PC-3 (cell line): Measurements from ENCODE around the gene SERPING1.

Experiments
- EZH2 ChIP-seq: fragments of 300-600 bp; sonication (generic); IDR thresholded peaks from one replicate; pipeline ENCODE4 v1.6.1; 2017; ENCODE audit warnings: antibody characterized with exemption, mild to moderate bottlenecking, low read length; ENCODE audit not compliant: unreplicated experiment
- EZH2phosphoT487 ChIP-seq: fragments of 300-600 bp; sonication (generic); IDR thresholded peaks from 2 replicates; pipeline ENCODE4 v1.6.1; 2018; ENCODE audit warnings: mild to moderate bottlenecking, antibody characterized with exemption, low read length, borderline replicate concordance
- TF ChIP-seq, protein P1 (sequence below): fragments of 300-600 bp; sonication (generic); conservative IDR thresholded peaks from 2 replicates; pipeline ENCODE4 v1.5.1; 2017; ENCODE audit warnings: antibody characterized with exemption, low read depth, mild to moderate bottlenecking, low read length

DNA sequence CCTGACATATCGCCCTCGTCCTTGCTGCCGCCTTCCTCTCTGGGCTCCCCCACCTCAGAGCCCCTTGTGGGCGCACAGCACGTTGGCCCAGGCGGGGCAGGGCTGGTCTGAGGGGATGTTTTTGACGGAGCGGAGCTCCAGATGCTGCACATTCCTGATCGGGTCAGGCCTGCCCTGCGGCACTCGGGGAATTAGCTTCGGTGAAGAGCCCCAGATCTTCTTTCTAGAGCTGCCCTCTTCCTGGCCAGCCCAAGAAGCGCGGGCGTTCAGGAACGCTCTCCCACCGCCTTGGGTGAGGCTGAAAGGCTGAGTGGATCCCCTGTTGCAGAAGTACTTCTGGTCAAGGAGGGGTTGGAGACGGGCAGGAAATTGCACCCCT, 40.1 kb downstream of the SERPING1 start:
- TF ChIP-seq, protein P1, sequence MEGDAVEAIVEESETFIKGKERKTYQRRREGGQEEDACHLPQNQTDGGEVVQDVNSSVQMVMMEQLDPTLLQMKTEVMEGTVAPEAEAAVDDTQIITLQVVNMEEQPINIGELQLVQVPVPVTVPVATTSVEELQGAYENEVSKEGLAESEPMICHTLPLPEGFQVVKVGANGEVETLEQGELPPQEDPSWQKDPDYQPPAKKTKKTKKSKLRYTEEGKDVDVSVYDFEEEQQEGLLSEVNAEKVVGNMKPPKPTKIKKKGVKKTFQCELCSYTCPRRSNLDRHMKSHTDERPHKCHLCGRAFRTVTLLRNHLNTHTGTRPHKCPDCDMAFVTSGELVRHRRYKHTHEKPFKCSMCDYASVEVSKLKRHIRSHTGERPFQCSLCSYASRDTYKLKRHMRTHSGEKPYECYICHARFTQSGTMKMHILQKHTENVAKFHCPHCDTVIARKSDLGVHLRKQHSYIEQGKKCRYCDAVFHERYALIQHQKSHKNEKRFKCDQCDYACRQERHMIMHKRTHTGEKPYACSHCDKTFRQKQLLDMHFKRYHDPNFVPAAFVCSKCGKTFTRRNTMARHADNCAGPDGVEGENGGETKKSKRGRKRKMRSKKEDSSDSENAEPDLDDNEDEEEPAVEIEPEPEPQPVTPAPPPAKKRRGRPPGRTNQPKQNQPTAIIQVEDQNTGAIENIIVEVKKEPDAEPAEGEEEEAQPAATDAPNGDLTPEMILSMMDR = no peak
- TF ChIP-seq EZH2phosphoT487 = no peak
- no peak for TF ChIP-seq EZH2
